Erythroblast (primary cell): ENCODE data around the gene IL13RA2.

Experiments
- GATA1 ChIP-seq: IDR thresholded peaks from 2 replicates; pipeline ENCODE4 v1.6.1; 2011; ENCODE audit warnings: low read depth, mild to moderate bottlenecking, control low read depth, low read length, moderate library complexity
- POLR2A ChIP-seq: IDR thresholded peaks from 2 replicates; pipeline ENCODE4 v1.6.1; 2011; ENCODE audit warnings: mild to moderate bottlenecking, low read length

DNA sequence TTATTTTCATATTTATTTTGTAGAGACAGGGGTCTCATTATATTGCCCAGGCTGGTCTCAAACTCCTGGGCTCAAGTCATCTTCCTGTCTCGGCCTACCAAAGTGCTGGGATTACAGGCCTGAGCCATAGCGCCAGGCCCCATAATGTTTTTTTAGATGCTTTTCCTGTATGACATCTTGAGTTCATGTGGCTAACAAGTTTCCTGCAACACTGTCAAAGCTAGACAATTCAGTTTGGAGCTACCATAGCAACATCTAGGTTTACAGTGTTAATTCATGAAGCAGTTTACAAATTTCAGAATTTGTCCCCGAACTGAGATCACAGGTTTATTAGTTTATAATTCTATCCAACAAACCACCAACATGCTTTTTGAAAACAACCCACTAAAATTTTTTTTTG, 6.4 kb upstream of the IL13RA2 start:
- no peak for TF ChIP-seq POLR2A
- TF ChIP-seq GATA1, result no peak
